H1 (cell line): Measurements from ENCODE around the gene TGFB1I1. TPM values are rescaled to one million over a fixed set of nuclear protein-coding genes. Genes with fewer than 3 reads are reported as not detected.

Experiments
- CTCF ChIA-PET: fragments of 300-600 bp; sonication (Branson Sonifier 250); formaldehyde crosslinking; loops from one replicate; lab custom pipeline; 2021; ENCODE audit not compliant: partially characterized antibody; lab: Charles Lee
- POLR2A ChIA-PET: fragments of 300-600 bp; sonication (Branson Sonifier 250); formaldehyde crosslinking; loops from one replicate; lab custom pipeline; 2021; ENCODE audit warnings: inconsistent platforms; ENCODE audit not compliant: partially characterized antibody; lab: Charles Lee
- DNase-seq, 2 experiments: peaks; one replicate each; pipeline versions ENCODE4 v3.0.0 to v3.0.0-alpha.2; 2010 to 2022; ENCODE audit warnings: low spot score in 2 of 2, low read depth in 1 of 2, mixed read lengths in 1 of 2
- FAIRE-seq: peaks from 2 replicates; lab custom pipeline; 2011; peaks lifted over from hg19 to GRCh38; lab: Jason Lieb, UNC
- H2AFZ ChIP-seq: 2 replicates; pipeline ENCODE4 v1.8.1; 2012; ENCODE audit warnings: low read length, inconsistent platforms
- H2AK5ac ChIP-seq: 2 replicates; pipeline ENCODE4 v1.6.1; 2013; ENCODE audit warnings: low read depth, low read length
- H2BK120ac ChIP-seq: replicated peaks from 2 replicates; pipeline ENCODE3; 2013; ENCODE audit warnings: low read depth, low read length, inconsistent platforms
- H2BK12ac ChIP-seq: 2 replicates; pipeline ENCODE4 v1.6.1; 2013; ENCODE audit warnings: low read depth, low read length
- H2BK15ac ChIP-seq: 2 replicates; pipeline ENCODE4 v1.6.1; 2013; ENCODE audit warnings: low read length
- H2BK20ac ChIP-seq: 2 replicates; pipeline ENCODE4 v1.6.1; 2013; ENCODE audit warnings: low read length
- H2BK5ac ChIP-seq: 2 replicates; pipeline ENCODE4 v1.6.1; 2013; ENCODE audit warnings: low read depth, low read length
- H3K14ac ChIP-seq: 2 replicates; pipeline ENCODE4 v1.6.1; 2013; ENCODE audit warnings: inconsistent platforms; ENCODE audit not compliant: insufficient read length
- H3K18ac ChIP-seq: 2 replicates; pipeline ENCODE4 v1.6.1; 2013; ENCODE audit warnings: low read length; ENCODE audit errors: extremely low read depth
- H3K23ac ChIP-seq: 2 replicates; pipeline ENCODE4 v1.6.1; 2013; ENCODE audit warnings: inconsistent platforms; ENCODE audit not compliant: insufficient read length
- H3K23me2 ChIP-seq: 2 replicates; pipeline ENCODE4 v1.6.1; 2013; ENCODE audit warnings: low read depth, low read length
- H3K27ac ChIP-seq: 2 replicates; pipeline ENCODE4 v1.6.1; 2011; ENCODE audit warnings: low read depth, low read length, inconsistent platforms
- H3K27me3 ChIP-seq, 4 experiments: replicated peaks in 1 of 4; 1 replicate in 1 of 4; 2 replicates in 3 of 4; pipeline versions ENCODE4 v1.6.1 to v1.8.1; 2011 to 2013; ENCODE audit warnings: low read length in 3 of 4, mild to moderate bottlenecking in 3 of 4, inconsistent platforms in 2 of 4, mixed read lengths in 2 of 4, moderate library complexity in 1 of 4; ENCODE audit not compliant: control insufficient read depth in 3 of 4, insufficient read depth in 3 of 4; ENCODE audit errors: extremely low read depth in 1 of 4
- H3K36me3 ChIP-seq, 4 experiments: 2 replicates each; pipeline versions ENCODE4 v1.6.1 to v1.8.1; 2011 to 2013; ENCODE audit warnings: mild to moderate bottlenecking in 4 of 4, low read length in 3 of 4, moderate library complexity in 2 of 4, control low read depth in 1 of 4, inconsistent platforms in 1 of 4; ENCODE audit not compliant: insufficient read depth in 4 of 4, control insufficient read depth in 2 of 4
- H3K4ac ChIP-seq: replicated peaks from 2 replicates; pipeline ENCODE3; 2013; ENCODE audit warnings: low read length, low read depth, mixed read lengths, inconsistent platforms; ENCODE audit not compliant: insufficient read length
- H3K4me1 ChIP-seq, 4 experiments: replicated peaks in 1 of 4; 1 replicate in 1 of 4; 2 replicates in 3 of 4; pipeline versions ENCODE4 v1.6.1 to v1.8.1; 2011 to 2013; ENCODE audit warnings: low read length in 3 of 4, inconsistent platforms in 2 of 4, mixed read lengths in 1 of 4; ENCODE audit not compliant: insufficient read depth in 4 of 4, control insufficient read depth in 3 of 4
- H3K4me2 ChIP-seq, 2 experiments: 2 replicates each; pipeline versions ENCODE4 v1.6.1 to v1.8.1; 2011 to 2013; ENCODE audit warnings: low read depth in 2 of 2, low read length in 2 of 2, control low read depth in 1 of 2, inconsistent platforms in 1 of 2, mild to moderate bottlenecking in 1 of 2; ENCODE audit not compliant: insufficient read depth in 1 of 2
- H3K4me3 ChIP-seq, 4 experiments: fragments of 200-600, 300-600 bp in 1 of 4; sonication (generic), shearing (Covaris generic), sonication (Bioruptor Twin) in 1 of 4; 2 replicates each; pipeline versions ENCODE4 v1.5.1 to v1.8.1; 2011 to 2016; ENCODE audit warnings: low read length in 4 of 4, low read depth in 3 of 4, control low read depth in 2 of 4, inconsistent platforms in 2 of 4, mild to moderate bottlenecking in 2 of 4, mixed read lengths in 1 of 4, moderate library complexity in 1 of 4; ENCODE audit not compliant: insufficient read depth in 2 of 4; ENCODE audit errors: extremely low read depth in 1 of 4
- H3K56ac ChIP-seq: replicated peaks from 2 replicates; pipeline ENCODE3; 2013; ENCODE audit warnings: low read depth, mild to moderate bottlenecking, mixed read lengths, low read length, inconsistent platforms; ENCODE audit not compliant: insufficient read length
- H3K79me1 ChIP-seq: 2 replicates; pipeline ENCODE4 v1.6.1; 2013; ENCODE audit warnings: low read depth, low read length, control low read depth
- H3K79me2 ChIP-seq, 2 experiments: 2 replicates each; pipeline versions ENCODE4 v1.6.1 to v1.8.1; 2012 to 2013; ENCODE audit warnings: low read length in 2 of 2, mild to moderate bottlenecking in 2 of 2, inconsistent platforms in 1 of 2; ENCODE audit not compliant: insufficient read depth in 2 of 2, control insufficient read depth in 1 of 2
- H3K9ac ChIP-seq, 4 experiments: replicated peaks in 1 of 4; 1 replicate in 1 of 4; 2 replicates in 3 of 4; pipeline versions ENCODE4 v1.6.1 to v1.8.1; 2011 to 2013; ENCODE audit warnings: low read depth in 3 of 4, low read length in 3 of 4, control low read depth in 2 of 4, mild to moderate bottlenecking in 2 of 4, moderate library complexity in 2 of 4, inconsistent platforms in 1 of 4; ENCODE audit errors: extremely low read depth in 1 of 4
- H3K9me3 ChIP-seq, 2 experiments: 2 replicates each; pipeline versions ENCODE4 v1.6.1 to v1.8.1; 2012 to 2013; ENCODE audit warnings: mild to moderate bottlenecking in 2 of 2, moderate library complexity in 2 of 2, control low read depth in 1 of 2, inconsistent platforms in 1 of 2, low read depth in 1 of 2, low read length in 1 of 2, mixed read lengths in 1 of 2; ENCODE audit not compliant: insufficient read depth in 2 of 2
- H4K20me1 ChIP-seq, 2 experiments: replicated peaks in 1 of 2; 2 replicates each; pipeline versions ENCODE3 to v1.8.1; 2011 to 2013; ENCODE audit warnings: inconsistent platforms in 2 of 2, low read length in 2 of 2, mild to moderate bottlenecking in 1 of 2; ENCODE audit not compliant: insufficient read depth in 2 of 2, control insufficient read depth in 1 of 2
- H4K5ac ChIP-seq: 2 replicates; pipeline ENCODE4 v1.6.1; 2013; ENCODE audit warnings: low read length, low read depth, mixed read lengths, inconsistent platforms; ENCODE audit not compliant: insufficient read length
- H4K8ac ChIP-seq: 2 replicates; pipeline ENCODE4 v1.8.0; 2013; ENCODE audit warnings: mild to moderate bottlenecking, moderate library complexity, low read length, inconsistent platforms; ENCODE audit not compliant: insufficient read depth; ENCODE audit errors: extremely low read depth
- H4K91ac ChIP-seq: replicated peaks from 2 replicates; pipeline ENCODE3; 2013; ENCODE audit warnings: low read length, mixed read lengths, inconsistent platforms; ENCODE audit not compliant: insufficient read length
- BCL11A ChIP-seq, 2 experiments: IDR thresholded peaks; one replicate each; pipeline ENCODE4 v1.6.1; 2011; ENCODE audit warnings: low read depth in 2 of 2, low read length in 2 of 2, mild to moderate bottlenecking in 2 of 2
- BRCA1 ChIP-seq: IDR thresholded peaks from 2 replicates; pipeline ENCODE4 v1.6.1; 2012; ENCODE audit warnings: low read depth, low read length, improper control_type of control experiment
- GABPA ChIP-seq: IDR thresholded peaks from 2 replicates; pipeline ENCODE4 v1.6.1; 2011; ENCODE audit warnings: mild to moderate bottlenecking, low read length, moderate library complexity, borderline replicate concordance; ENCODE audit not compliant: insufficient read depth
- PHF8 ChIP-seq: fragments of 200-600 bp; sonication (generic); conservative IDR thresholded peaks from 2 replicates; pipeline ENCODE4 v1.7.1; 2012; ENCODE audit warnings: low read depth, mild to moderate bottlenecking, inconsistent platforms, low read length, moderate library complexity
- SIN3A ChIP-seq, 2 experiments: IDR thresholded peaks in 1 of 2; conservative IDR thresholded peaks in 1 of 2; 2 replicates each; pipeline ENCODE4 v1.6.1; 2011 to 2012; ENCODE audit warnings: low read length in 2 of 2, improper control_type of control experiment in 1 of 2, low read depth in 1 of 2, mild to moderate bottlenecking in 1 of 2
- SP2 ChIP-seq: IDR thresholded peaks from 2 replicates; pipeline ENCODE4 v1.6.1; 2012; ENCODE audit warnings: mild to moderate bottlenecking, low read length, inconsistent platforms
- SRF ChIP-seq: IDR thresholded peaks from 2 replicates; pipeline ENCODE4 v1.6.1; 2011; ENCODE audit warnings: mild to moderate bottlenecking, low read depth, low read length, moderate library complexity
- SUZ12 ChIP-seq: fragments of 200-600 bp; sonication (generic); IDR thresholded peaks from 2 replicates; pipeline ENCODE4 v1.6.1; 2012; ENCODE audit warnings: mild to moderate bottlenecking, inconsistent platforms, low read length, moderate library complexity, mixed read lengths
- TEAD4 ChIP-seq: IDR thresholded peaks from 2 replicates; pipeline ENCODE4 v1.6.1; 2012; ENCODE audit warnings: low read depth, low read length, inconsistent platforms, mixed read lengths
- WGBS, 2 experiments: shearing (Covaris generic) in 1 of 2; methylation state at CpG; one replicate each; pipeline versions ENCODE4 v1.1.6 to v1.1.7; 2013 to 2015; ENCODE audit warnings: low lambda C conversion rate in 2 of 2, mixed read lengths in 2 of 2, inconsistent platforms in 1 of 2, low coverage in 1 of 2, missing lambda C conversion rate in 1 of 2; ENCODE audit not compliant: insufficient replicate concordance in 2 of 2, insufficient coverage in 1 of 2, insufficient read length in 1 of 2; ENCODE audit errors: extremely low coverage in 1 of 2, missing lambda C conversion rate in 1 of 2; 5-methylcytosine and 5-hydroxymethylcytosine counted together
- polyA plus RNA-seq, 7 experiments: library from polyadenylated mRNA; depleted of rRNA in 3 of 7; stranded (reverse) in 5 of 7; unstranded in 2 of 7; fragments of >200 nt in 5 of 7; fragments of 200-250 nt in 2 of 7; gene quantifications; 1 replicate in 5 of 7; 2 replicates in 1 of 7; 4 replicates in 1 of 7; pipeline versions ENCODE4 v1.2.1 to v1.2.3, GENCODE V29; 2011 to 2013; ENCODE audit warnings: missing spikeins in 2 of 7, mixed read lengths in 2 of 7
- total RNA-seq: library from RNA; stranded (reverse); fragmentation: NEBNext Ultra II Directional; extraction: Animal tissue kit (Norgen Biotek cat#: 25700); gene quantifications from 2 replicates; pipeline ENCODE4 v1.2.1, GENCODE V29; 2021
- TF ChIP-seq, protein P1 (sequence below), 3 experiments: IDR thresholded peaks; 1 replicate in 2 of 3; 2 replicates in 1 of 3; pipeline versions ENCODE4 v1.5.1 to v1.6.1; 2011; ENCODE audit warnings: low read length in 3 of 3, mild to moderate bottlenecking in 3 of 3, inconsistent platforms in 2 of 3, low read depth in 1 of 3, moderate library complexity in 1 of 3; ENCODE audit not compliant: insufficient read depth in 1 of 3; ENCODE audit errors: control extremely low read depth in 1 of 3

The TGFB1I1 gene
- total and polyA plus RNA-seq, 2 of the 8 experiments (the other 6 are each of a cell fraction or from before 2014, with no cell fraction given), result 5.6 to 5.8 TPM

GRCh38 chr16:31486045-31486444 is 14.1 kb downstream of the TGFB1I1 start:
- 100% methylated on average over 5 of the region's 5 CpGs; no CpG with 5 or more reads in 1 of the 2 experiments for WGBS, 2 experiments
- no peak overlapping the region for H4K91ac ChIP-seq
- H3K4me3 ChIP-seq, result no peak overlapping the region
- H3K23ac ChIP-seq, result no peak overlapping the region
- POLR2A ChIA-PET, result interaction anchor here (0.9 to 7.9 kb wide), 4 partner anchors 9 to 224 kb away, joined by 3 to 69 read pairs (median 18); no protein-coding TSS in a partner anchor
- no peak overlapping the region for H2BK20ac ChIP-seq
- no peak overlapping the region for H3K56ac ChIP-seq
- H3K79me2 ChIP-seq, result no peaks in the 10 kb centered on the region
- peaks cover 0 to 8% (median 5%) of the 10 kb centered on the region in 4 experiments; a peak in 5 of 7 replicates for H3K4me1 ChIP-seq
- peaks cover 14 to 61% (median 44%) of the 10 kb centered on the region in 4 experiments for H3K27me3 ChIP-seq
- H2BK120ac ChIP-seq, result no peak overlapping the region
- DNase-seq, result no peak
- no peak for FAIRE-seq
- H4K5ac ChIP-seq, result no peak overlapping the region
- H3K4me2 ChIP-seq, result no peak overlapping the region
- H2BK5ac ChIP-seq, result no peak overlapping the region
- H2BK12ac ChIP-seq, result no peak overlapping the region
- H3K18ac ChIP-seq, result no peak overlapping the region
- TF ChIP-seq PHF8 (no peak), GABPA (no peak), BCL11A (IDR thresholded peaks at IDR 0.05; ENCODE audit: low read depth in 2 of 2, low read length in 2 of 2) (no peak), SUZ12 (no peak), SIN3A (conservative IDR thresholded peaks at IDR 0.05 in 1 of 2, IDR thresholded peaks at IDR 0.05 in 1 of 2; ENCODE audit: low read depth in 1 of 2, low read length in 2 of 2) (no peak), SRF (no peak), TEAD4 (no peak), SP2 (no peak), BRCA1 (no peak)
- TF ChIP-seq, protein P1, sequence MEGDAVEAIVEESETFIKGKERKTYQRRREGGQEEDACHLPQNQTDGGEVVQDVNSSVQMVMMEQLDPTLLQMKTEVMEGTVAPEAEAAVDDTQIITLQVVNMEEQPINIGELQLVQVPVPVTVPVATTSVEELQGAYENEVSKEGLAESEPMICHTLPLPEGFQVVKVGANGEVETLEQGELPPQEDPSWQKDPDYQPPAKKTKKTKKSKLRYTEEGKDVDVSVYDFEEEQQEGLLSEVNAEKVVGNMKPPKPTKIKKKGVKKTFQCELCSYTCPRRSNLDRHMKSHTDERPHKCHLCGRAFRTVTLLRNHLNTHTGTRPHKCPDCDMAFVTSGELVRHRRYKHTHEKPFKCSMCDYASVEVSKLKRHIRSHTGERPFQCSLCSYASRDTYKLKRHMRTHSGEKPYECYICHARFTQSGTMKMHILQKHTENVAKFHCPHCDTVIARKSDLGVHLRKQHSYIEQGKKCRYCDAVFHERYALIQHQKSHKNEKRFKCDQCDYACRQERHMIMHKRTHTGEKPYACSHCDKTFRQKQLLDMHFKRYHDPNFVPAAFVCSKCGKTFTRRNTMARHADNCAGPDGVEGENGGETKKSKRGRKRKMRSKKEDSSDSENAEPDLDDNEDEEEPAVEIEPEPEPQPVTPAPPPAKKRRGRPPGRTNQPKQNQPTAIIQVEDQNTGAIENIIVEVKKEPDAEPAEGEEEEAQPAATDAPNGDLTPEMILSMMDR (IDR thresholded peaks at IDR 0.05; ENCODE audit: control extremely low read depth in 1 of 3, insufficient read depth in 1 of 3, low read depth in 1 of 3, low read length in 3 of 3), result no peak
- TF ChIP-seq, all 59 proteins: peak for 0
- no peak overlapping the region for H3K14ac ChIP-seq
- H3K79me1 ChIP-seq, result no peaks in the 10 kb centered on the region
- H3K23me2 ChIP-seq, result peaks cover 15% of the 10 kb centered on the region
- no peak overlapping the region for H2BK15ac ChIP-seq
- CTCF ChIA-PET, result interaction anchor here (1.1 to 3.5 kb wide), 4 partner anchors 8 to 43 kb away, joined by 4 to 12 read pairs (median 8); no protein-coding TSS in a partner anchor
- H3K27ac ChIP-seq, result no peak overlapping the region
- no peak overlapping the region for H2AFZ ChIP-seq
- H4K20me1 ChIP-seq, result peaks cover 0 to 20% of the 10 kb centered on the region in 2 experiments
- no peaks in the 10 kb centered on the region for H3K9me3 ChIP-seq
- no peak overlapping the region for H3K4ac ChIP-seq
- no peaks in the 10 kb centered on the region for H3K36me3 ChIP-seq
- no peak overlapping the region for H4K8ac ChIP-seq
- no peak overlapping the region for H3K9ac ChIP-seq
- no peak overlapping the region for H2AK5ac ChIP-seq
